OCI-LY3 (cell line): ENCODE data around the gene SH3TC2.

Experiments used
- CTCF ChIP-seq: fragments of 200-600, 300-600 bp; sonication (generic); IDR thresholded peaks from 2 replicates; pipeline ENCODE4 v1.5.1; 2014; ENCODE audit warnings: antibody characterized with exemption, low read length, low read depth
- EZH2phosphoT487 ChIP-seq: fragments of 200-600 bp; shearing (Covaris generic); IDR thresholded peaks from 2 replicates; pipeline ENCODE4 v1.6.1; 2018; ENCODE audit warnings: antibody characterized with exemption, mixed run types, low read depth

DNA sequence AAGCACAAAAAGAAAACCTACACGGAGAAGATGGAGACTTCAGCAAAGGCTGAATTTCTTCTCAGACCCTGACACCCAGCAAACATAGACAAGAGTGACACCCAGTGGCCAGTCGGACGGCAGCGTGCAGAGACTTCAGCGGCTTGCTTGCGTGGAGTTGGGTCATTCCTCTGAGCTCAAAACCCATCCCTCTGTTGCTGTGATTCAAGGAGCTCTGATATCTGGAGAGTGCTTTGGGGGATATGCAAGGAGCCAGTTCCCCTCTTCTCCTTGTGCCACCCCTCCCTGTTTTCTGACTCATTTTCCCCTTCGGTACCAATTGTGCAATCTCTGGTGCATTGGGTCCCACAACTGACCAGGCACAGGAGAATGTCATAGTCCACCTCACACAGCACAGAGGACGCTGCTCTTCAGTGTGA is 27.5 kb downstream of the SH3TC2 start:
- TF ChIP-seq CTCF (peak; percentile 74), EZH2phosphoT487 (no peak)
